Measurements from ENCODE around the gene PTPRK. TPM values are rescaled to one million over a fixed set of nuclear protein-coding genes. Genes with fewer than 3 reads are reported as not detected.
A peak's percentile ranks its signal among the peaks of the same experiment; 100 is the strongest.

Gene PTPRK
- total RNA-seq, 1 donor from 2014 or later: 18.4 TPM

DNA sequence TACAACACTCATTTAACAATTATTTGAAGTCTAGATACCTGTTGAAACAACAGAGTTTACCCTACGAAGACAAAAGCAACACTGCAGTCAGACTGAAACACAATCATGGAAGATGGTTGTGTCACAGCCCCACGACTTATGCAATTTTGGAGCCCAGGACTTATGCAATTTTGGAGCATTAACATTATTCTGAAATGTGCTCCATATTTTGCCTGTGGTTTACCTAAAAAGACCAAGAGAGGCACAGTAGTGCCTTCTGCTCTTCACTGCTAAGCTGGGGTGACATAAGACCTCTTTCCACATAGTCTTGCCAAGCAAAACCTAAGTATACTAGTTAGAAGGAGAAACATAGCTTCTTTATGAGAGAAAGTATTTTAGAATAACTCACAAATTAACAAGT lies 216.5 kb downstream of the PTPRK start:
- H3K36me3 ChIP-seq: no peaks in the 10 kb centered on the region
- H3K4me1 ChIP-seq: no peaks in the 10 kb centered on the region
- intact Hi-C loops (cut with micrococcal nuclease): no loop called here
- peaks cover 10% of the 10 kb centered on the region for H3K9me3 ChIP-seq (replicated peaks)
- no peak overlapping the region for H3K27ac ChIP-seq (replicated peaks)
- DNase-seq: no peak
- TF ChIP-seq CTCF (IDR thresholded peaks at IDR 0.05; ENCODE audit: borderline replicate concordance): no peak
- H3K27me3 ChIP-seq (ENCODE audit: low read depth): no peaks in the 10 kb centered on the region
- no peak overlapping the region for H3K4me3 ChIP-seq

DNA sequence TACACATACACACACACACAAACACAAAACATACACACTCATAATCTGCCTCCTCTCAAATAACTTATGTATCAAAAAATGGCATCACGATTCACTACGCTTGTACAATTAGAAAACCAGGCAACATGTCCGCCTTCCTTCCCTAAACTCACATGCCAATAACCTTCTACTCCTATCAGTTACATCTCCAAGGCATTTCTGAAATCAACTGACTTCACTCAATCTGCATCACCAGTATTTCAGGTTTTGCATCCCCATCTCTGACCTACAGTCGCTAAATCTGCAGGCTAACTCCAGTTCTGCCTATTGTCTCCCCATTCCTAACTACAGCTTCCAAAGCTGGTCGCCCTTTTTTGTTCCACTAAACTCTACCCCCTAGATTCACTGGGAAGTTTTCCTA lies 217.5 kb downstream of the PTPRK start:
- Histone ChIP-seq H3K27ac (replicated peaks) (no peak overlapping the region), H3K4me3 (no peak overlapping the region), H3K27me3 (ENCODE audit: low read depth) (no peaks in the 10 kb centered on the region), H3K36me3 (no peaks in the 10 kb centered on the region), H3K4me1 (no peaks in the 10 kb centered on the region), H3K9me3 (replicated peaks) (peaks cover 10% of the 10 kb centered on the region)
- no peak for TF ChIP-seq CTCF (IDR thresholded peaks at IDR 0.05; ENCODE audit: borderline replicate concordance)
- intact Hi-C loops (cut with micrococcal nuclease): no loop called here
- DNase-seq: no peak

DNA sequence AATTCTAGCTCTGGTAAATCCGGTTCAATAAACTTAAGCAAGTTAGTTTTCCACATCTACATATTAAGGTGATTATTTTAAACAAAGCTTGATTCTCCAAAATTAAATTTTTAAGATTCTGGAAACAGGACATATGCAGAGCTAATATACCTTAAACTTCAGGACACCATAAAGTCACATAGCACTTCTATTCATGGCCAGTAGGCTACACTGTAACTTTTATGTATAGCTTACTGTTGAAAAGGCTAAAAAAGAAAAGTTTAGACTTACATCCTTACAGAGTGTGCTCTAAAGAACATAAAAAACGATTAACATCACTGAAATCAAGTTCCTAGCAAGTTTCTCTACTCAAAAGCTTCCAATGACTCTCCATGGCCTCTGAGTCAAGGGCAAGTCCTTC lies 224.7 kb downstream of the PTPRK start:
- Histone ChIP-seq H3K27me3 (ENCODE audit: low read depth) (no peaks in the 10 kb centered on the region), H3K36me3 (no peaks in the 10 kb centered on the region), H3K27ac (replicated peaks) (no peak overlapping the region), H3K4me1 (peaks cover 5% of the 10 kb centered on the region), H3K9me3 (replicated peaks) (peaks cover 10% of the 10 kb centered on the region), H3K4me3 (no peak overlapping the region)
- TF ChIP-seq CTCF (IDR thresholded peaks at IDR 0.05; ENCODE audit: borderline replicate concordance): peak; percentile 25
- intact Hi-C loops (cut with micrococcal nuclease): no loop called here
- no peak for DNase-seq

DNA sequence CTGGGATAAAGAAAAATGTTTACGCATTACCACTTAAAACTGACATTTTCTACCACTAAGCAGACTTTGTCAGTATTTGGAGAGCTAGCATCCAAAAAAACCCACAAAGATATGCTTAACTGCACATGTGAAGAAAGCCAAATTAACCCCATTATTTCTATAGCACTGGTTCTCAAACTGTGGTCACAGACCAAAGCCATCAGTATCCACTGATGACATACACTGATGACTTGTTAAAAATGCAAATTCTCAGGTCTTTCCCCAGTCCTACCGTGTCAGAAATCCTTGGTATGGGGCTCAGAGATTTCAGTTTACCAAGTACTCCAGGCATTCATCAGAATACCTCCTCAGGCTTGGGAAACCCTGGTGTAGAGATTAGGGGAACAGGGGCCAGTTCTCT lies 230.2 kb downstream of the PTPRK start:
- no peak for DNase-seq
- H3K27ac ChIP-seq (replicated peaks): no peak overlapping the region
- H3K4me1 ChIP-seq: peaks cover 15% of the 10 kb centered on the region
- H3K4me3 ChIP-seq: no peak overlapping the region
- TF ChIP-seq CTCF (IDR thresholded peaks at IDR 0.05; ENCODE audit: borderline replicate concordance): no peak
- intact Hi-C loops (cut with micrococcal nuclease): no loop called here
- H3K27me3 ChIP-seq (ENCODE audit: low read depth): no peaks in the 10 kb centered on the region
- H3K9me3 ChIP-seq (replicated peaks): no peaks in the 10 kb centered on the region
- H3K36me3 ChIP-seq: no peaks in the 10 kb centered on the region

GRCh38 chr6:128284128-128284527 lies 236.3 kb downstream of the PTPRK start:
- no peaks in the 10 kb centered on the region for H3K27me3 ChIP-seq (ENCODE audit: low read depth)
- intact Hi-C loops (cut with micrococcal nuclease): no loop called here
- no peaks in the 10 kb centered on the region for H3K36me3 ChIP-seq
- peaks cover 44% of the 10 kb centered on the region for H3K4me1 ChIP-seq
- H3K27ac ChIP-seq (replicated peaks): no peak overlapping the region
- DNase-seq: no peak
- no peaks in the 10 kb centered on the region for H3K9me3 ChIP-seq (replicated peaks)
- no peak overlapping the region for H3K4me3 ChIP-seq
- no peak for TF ChIP-seq CTCF (IDR thresholded peaks at IDR 0.05; ENCODE audit: borderline replicate concordance)

- Histone ChIP-seq H3K27me3 (ENCODE audit: low read depth) (no peaks in the 10 kb centered on the region), H3K27ac (replicated peaks) (no peak overlapping the region), H3K36me3 (no peaks in the 10 kb centered on the region), H3K9me3 (replicated peaks) (no peaks in the 10 kb centered on the region), H3K4me3 (no peak overlapping the region), H3K4me1 (peaks cover 43% of the 10 kb centered on the region)
- TF ChIP-seq CTCF (IDR thresholded peaks at IDR 0.05; ENCODE audit: borderline replicate concordance): no peak
- DNase-seq: no peak
- intact Hi-C loops (cut with micrococcal nuclease): no loop called here
These were observed 237.4 kb downstream of the PTPRK start for GRCh38 chr6:128282961-128283360.

Data from left ventricle myocardium inferior (tissue), 1 donor.